ENCODE data around the gene BAHD1.

The BAHD1 gene

DNA sequence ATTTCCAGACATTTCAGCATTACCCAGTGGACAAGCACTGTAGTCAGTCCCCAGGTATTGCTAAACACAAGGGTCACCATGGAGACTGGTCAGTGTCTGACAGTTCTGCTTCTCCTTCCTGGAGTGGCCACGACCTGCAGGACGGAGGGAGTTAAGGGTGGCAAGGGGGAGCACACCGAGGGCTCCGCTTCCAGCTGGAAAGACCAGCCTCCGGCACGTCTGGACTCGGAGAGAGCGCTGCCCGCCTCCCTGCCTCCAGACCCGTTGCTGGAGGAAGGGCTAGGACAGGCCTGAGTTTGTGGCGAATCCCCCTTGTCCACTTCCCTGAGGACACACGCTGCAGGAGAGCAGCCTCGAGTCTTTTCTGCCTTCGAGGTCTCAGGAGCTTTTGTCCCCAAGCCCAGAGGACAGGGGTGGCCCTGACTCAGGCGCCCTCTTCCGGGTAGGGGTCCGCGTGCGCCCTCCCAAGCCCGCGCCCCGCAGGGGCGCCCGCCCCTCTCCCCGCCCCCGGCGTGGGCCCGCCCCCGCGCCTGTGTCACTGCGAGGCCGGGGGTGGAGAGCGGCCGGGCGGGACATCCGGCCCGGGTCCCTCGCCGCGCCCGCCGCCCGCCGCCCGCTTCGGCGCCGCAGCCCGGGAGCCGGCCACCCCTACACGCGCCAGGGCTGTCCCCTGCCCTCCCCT is 29.8 kb downstream of the BAHD1 start, which contains the start of gene CHST14:
TSS of gene CHST14 (plus strand) at position 562 of the 682 bp plus-strand sequence. CDS start 230 bp downstream, outside the sequence.
- TF ChIP-seq, protein P1, sequence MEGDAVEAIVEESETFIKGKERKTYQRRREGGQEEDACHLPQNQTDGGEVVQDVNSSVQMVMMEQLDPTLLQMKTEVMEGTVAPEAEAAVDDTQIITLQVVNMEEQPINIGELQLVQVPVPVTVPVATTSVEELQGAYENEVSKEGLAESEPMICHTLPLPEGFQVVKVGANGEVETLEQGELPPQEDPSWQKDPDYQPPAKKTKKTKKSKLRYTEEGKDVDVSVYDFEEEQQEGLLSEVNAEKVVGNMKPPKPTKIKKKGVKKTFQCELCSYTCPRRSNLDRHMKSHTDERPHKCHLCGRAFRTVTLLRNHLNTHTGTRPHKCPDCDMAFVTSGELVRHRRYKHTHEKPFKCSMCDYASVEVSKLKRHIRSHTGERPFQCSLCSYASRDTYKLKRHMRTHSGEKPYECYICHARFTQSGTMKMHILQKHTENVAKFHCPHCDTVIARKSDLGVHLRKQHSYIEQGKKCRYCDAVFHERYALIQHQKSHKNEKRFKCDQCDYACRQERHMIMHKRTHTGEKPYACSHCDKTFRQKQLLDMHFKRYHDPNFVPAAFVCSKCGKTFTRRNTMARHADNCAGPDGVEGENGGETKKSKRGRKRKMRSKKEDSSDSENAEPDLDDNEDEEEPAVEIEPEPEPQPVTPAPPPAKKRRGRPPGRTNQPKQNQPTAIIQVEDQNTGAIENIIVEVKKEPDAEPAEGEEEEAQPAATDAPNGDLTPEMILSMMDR (IDR thresholded peaks at IDR 0.05; ENCODE audit: extremely low read depth, missing control alignments) = no peak
- DNase-seq (ENCODE audit: low spot score) = peak; percentile 95

- peak; percentile 59 for DNase-seq (ENCODE audit: low spot score)
Observed at GRCh38 chr15:40471105-40471807, 30.5 kb downstream of the BAHD1 start.

GRCh38 chr15:40471808-40472150 is 31.0 kb downstream of the BAHD1 start:
- no peak for DNase-seq (ENCODE audit: low spot score)
- TF ChIP-seq, protein P1 (IDR thresholded peaks at IDR 0.05; ENCODE audit: extremely low read depth, missing control alignments) = no peak

More at GRCh38 chr15:40471105-40471807, 30.5 kb downstream of the BAHD1 start:
- TF ChIP-seq, protein P1 (IDR thresholded peaks at IDR 0.05; ENCODE audit: extremely low read depth, missing control alignments) = no peak

DNA sequence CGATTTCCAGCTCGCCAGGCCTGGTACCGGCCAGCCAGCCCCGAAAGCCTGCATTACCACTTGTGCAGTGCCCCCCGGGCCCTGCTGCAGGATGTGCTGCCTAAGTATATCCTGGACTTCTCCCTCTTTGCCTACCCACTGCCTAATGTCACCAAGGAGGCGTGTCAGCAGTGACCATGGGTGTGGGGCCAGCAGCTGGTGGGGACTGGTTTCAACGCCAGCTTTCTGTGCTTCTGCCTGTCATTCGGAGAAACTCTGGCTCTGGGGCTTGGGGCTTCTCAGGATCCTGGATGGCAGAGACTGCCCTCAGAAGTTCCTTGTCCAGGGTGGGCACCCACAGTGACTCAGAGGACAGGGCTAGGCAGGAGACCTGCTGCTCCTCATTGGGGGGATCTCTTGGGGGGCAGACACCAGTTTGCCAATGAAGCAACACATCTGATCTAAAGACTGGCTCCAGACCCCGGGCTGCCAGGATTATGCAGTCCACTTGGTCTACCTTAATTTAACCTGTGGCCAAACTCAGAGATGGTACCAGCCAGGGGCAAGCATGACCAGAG is 31.5 kb downstream of the BAHD1 start:
- TF ChIP-seq, protein P1 (IDR thresholded peaks at IDR 0.05; ENCODE audit: extremely low read depth, missing control alignments) = no peak
- DNase-seq (ENCODE audit: low spot score) = peak; percentile 10

- no peak for DNase-seq (ENCODE audit: low spot score)
- TF ChIP-seq, protein P1 (IDR thresholded peaks at IDR 0.05; ENCODE audit: extremely low read depth, missing control alignments) = no peak
Observed at GRCh38 chr15:40474581-40474980, 33.8 kb downstream of the BAHD1 start.

DNA sequence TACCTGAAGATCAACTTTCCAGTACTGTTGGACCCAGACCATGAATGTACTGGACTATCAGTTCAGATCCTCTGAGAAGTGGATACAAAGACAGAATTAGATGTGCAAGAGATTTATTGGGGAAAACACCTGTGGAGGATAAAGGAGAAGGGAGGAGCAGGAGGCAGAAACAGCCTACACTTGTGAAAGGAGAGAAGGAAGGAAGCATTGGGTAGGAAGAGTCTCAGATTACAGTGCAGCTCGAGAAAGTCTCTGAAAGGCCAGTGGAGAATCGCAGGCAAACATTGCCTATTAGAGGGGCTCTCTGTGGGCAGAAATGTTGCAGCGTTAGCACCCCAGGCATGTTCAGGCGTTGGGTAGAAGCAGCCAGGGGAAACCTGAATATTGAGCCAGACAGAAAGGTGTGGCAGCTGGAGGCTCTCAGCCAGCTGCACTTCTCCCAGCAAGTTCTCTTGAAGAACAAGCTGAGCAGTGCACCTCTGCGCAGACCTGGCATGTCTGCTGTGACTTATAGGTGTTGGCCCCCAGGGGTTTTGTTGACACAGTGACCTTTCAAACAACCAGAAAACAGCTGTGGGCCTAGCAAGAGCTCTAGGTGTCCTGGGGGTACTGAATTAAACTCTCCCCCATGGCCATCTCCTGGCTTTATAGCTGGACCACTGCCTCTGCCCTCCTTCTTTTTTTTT is 37.0 kb downstream of the BAHD1 start:
- TF ChIP-seq, protein P1 (IDR thresholded peaks at IDR 0.05; ENCODE audit: extremely low read depth, missing control alignments) = no peak

More for the DNA sequence above, 37.0 kb downstream of the BAHD1 start:
- DNase-seq (ENCODE audit: low spot score) = no peak
